ENCODE data around the gene ZNF536. TPM values are rescaled to one million over a fixed set of nuclear protein-coding genes. Genes with fewer than 3 reads are reported as not detected.
"Not testable (repeated sequence)": the region's sequence is repeated elsewhere in the genome, so short reads cannot be mapped to it uniquely, and the experiment has no call there.

Gene ZNF536
- total RNA-seq, 1 experiment from 2014 or later, result not detected

GRCh38 chr19:30416375-30416774, 44.2 kb downstream of the ZNF536 start:
- Histone ChIP-seq H3K9ac (ENCODE audit: low read length) (no peak overlapping the region), H3K9me2 (replicated peaks; ENCODE audit: low read length) (no peaks in the 10 kb centered on the region), H2AFZ (ENCODE audit: low read length) (no peak overlapping the region), H4K20me1 (ENCODE audit: low read length) (no peaks in the 10 kb centered on the region), H3K27ac (ENCODE audit: low read length) (no peak overlapping the region), H3K4me1 (ENCODE audit: insufficient read depth, low read length) (no peaks in the 10 kb centered on the region), H3K79me2 (ENCODE audit: low read length) (no peaks in the 10 kb centered on the region), H3K4me2 (ENCODE audit: low read length) (no peak overlapping the region), H3K27me3 (ENCODE audit: low read length) (no peaks in the 10 kb centered on the region), H3K4me3 (ENCODE audit: low read length) (no peak overlapping the region), H3K9me3 (ENCODE audit: low read length) (no peaks in the 10 kb centered on the region), H3F3A (ENCODE audit: low read length, unreplicated experiment) (no peaks in the 10 kb centered on the region), H3K36me3 (ENCODE audit: low read depth, low read length) (no peaks in the 10 kb centered on the region)
- POLR2A ChIA-PET (ENCODE audit: unreplicated experiment), result no interaction called here
- intact Hi-C loops (cut with micrococcal nuclease), result no loop called here
- TF ChIP-seq, protein P1, sequence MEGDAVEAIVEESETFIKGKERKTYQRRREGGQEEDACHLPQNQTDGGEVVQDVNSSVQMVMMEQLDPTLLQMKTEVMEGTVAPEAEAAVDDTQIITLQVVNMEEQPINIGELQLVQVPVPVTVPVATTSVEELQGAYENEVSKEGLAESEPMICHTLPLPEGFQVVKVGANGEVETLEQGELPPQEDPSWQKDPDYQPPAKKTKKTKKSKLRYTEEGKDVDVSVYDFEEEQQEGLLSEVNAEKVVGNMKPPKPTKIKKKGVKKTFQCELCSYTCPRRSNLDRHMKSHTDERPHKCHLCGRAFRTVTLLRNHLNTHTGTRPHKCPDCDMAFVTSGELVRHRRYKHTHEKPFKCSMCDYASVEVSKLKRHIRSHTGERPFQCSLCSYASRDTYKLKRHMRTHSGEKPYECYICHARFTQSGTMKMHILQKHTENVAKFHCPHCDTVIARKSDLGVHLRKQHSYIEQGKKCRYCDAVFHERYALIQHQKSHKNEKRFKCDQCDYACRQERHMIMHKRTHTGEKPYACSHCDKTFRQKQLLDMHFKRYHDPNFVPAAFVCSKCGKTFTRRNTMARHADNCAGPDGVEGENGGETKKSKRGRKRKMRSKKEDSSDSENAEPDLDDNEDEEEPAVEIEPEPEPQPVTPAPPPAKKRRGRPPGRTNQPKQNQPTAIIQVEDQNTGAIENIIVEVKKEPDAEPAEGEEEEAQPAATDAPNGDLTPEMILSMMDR (conservative IDR thresholded peaks at IDR 0.05; ENCODE audit: low read depth, low read length), result no peak
- no peak for TF ChIP-seq EZH2phosphoT487 (IDR thresholded peaks at IDR 0.05; ENCODE audit: borderline replicate concordance, low read length)
- TF ChIP-seq EZH2 (IDR thresholded peaks at IDR 0.05; ENCODE audit: low read length, unreplicated experiment), result no peak
- DNase-seq, result no peak
- no peak for ATAC-seq
- BruUV-seq (replicated peaks), result no TSS peak
- CTCF ChIA-PET, result no interaction called here

DNA sequence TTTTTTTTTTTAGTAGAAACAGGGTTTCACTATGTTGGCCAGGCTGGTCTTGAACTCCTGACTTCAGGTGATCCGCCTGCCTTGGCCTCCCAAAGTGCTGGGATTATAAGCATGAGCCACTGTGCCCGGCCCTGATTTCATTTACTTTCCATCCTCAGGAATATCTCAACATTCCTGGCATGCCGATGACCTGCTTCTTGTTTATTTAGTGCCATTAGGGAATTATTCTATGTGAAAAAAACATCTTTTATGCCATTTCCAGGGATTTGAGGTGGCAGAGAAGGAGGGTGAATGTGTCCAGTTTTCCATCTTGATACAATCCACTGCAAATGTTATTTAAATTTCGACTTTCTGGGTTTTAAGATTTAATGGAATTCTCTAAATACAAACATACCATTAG, 45.0 kb downstream of the ZNF536 start:
- H2AFZ ChIP-seq (ENCODE audit: low read length); H3K27ac ChIP-seq (ENCODE audit: low read length); POLR2A ChIA-PET (ENCODE audit: unreplicated experiment); H3K4me1 ChIP-seq (ENCODE audit: insufficient read depth, low read length); BruUV-seq (replicated peaks); H3F3A ChIP-seq (ENCODE audit: low read length, unreplicated experiment); DNase-seq; H3K4me2 ChIP-seq (ENCODE audit: low read length); H3K79me2 ChIP-seq (ENCODE audit: low read length); CTCF ChIA-PET; H3K9ac ChIP-seq (ENCODE audit: low read length); H4K20me1 ChIP-seq (ENCODE audit: low read length); intact Hi-C loops (cut with micrococcal nuclease); H3K27me3 ChIP-seq (ENCODE audit: low read length); H3K9me2 ChIP-seq (replicated peaks; ENCODE audit: low read length); H3K9me3 ChIP-seq (ENCODE audit: low read length); H3K4me3 ChIP-seq (ENCODE audit: low read length); ATAC-seq; H3K36me3 ChIP-seq (ENCODE audit: low read depth, low read length): not testable (repeated sequence)

GRCh38 chr19:30419568-30420180, 47.5 kb downstream of the ZNF536 start:
- Histone ChIP-seq H3K27me3 (ENCODE audit: low read length) (no peaks in the 10 kb centered on the region), H3F3A (ENCODE audit: low read length, unreplicated experiment) (no peaks in the 10 kb centered on the region), H3K79me2 (ENCODE audit: low read length) (no peaks in the 10 kb centered on the region), H3K4me1 (ENCODE audit: insufficient read depth, low read length) (no peaks in the 10 kb centered on the region), H4K20me1 (ENCODE audit: low read length) (no peaks in the 10 kb centered on the region), H2AFZ (ENCODE audit: low read length) (no peak overlapping the region), H3K9ac (ENCODE audit: low read length) (no peak overlapping the region), H3K36me3 (ENCODE audit: low read depth, low read length) (no peaks in the 10 kb centered on the region), H3K4me2 (ENCODE audit: low read length) (no peak overlapping the region), H3K4me3 (ENCODE audit: low read length) (no peak overlapping the region), H3K9me3 (ENCODE audit: low read length) (no peaks in the 10 kb centered on the region), H3K27ac (ENCODE audit: low read length) (no peak overlapping the region), H3K9me2 (replicated peaks; ENCODE audit: low read length) (no peaks in the 10 kb centered on the region)
- no peak for DNase-seq
- ChIA-PET CTCF (no interaction called here), POLR2A (ENCODE audit: unreplicated experiment) (no interaction called here)
- ATAC-seq, result no peak
- intact Hi-C loops (cut with micrococcal nuclease), result no loop called here
- TF ChIP-seq, protein P1 (conservative IDR thresholded peaks at IDR 0.05; ENCODE audit: low read depth, low read length), result no peak
- no peak for TF ChIP-seq EZH2 (IDR thresholded peaks at IDR 0.05; ENCODE audit: low read length, unreplicated experiment)
- TF ChIP-seq EZH2phosphoT487 (IDR thresholded peaks at IDR 0.05; ENCODE audit: borderline replicate concordance, low read length), result no peak
- BruUV-seq (replicated peaks), result no TSS peak
